ENCODE measurements around the gene PNKD.

The PNKD gene

DNA sequence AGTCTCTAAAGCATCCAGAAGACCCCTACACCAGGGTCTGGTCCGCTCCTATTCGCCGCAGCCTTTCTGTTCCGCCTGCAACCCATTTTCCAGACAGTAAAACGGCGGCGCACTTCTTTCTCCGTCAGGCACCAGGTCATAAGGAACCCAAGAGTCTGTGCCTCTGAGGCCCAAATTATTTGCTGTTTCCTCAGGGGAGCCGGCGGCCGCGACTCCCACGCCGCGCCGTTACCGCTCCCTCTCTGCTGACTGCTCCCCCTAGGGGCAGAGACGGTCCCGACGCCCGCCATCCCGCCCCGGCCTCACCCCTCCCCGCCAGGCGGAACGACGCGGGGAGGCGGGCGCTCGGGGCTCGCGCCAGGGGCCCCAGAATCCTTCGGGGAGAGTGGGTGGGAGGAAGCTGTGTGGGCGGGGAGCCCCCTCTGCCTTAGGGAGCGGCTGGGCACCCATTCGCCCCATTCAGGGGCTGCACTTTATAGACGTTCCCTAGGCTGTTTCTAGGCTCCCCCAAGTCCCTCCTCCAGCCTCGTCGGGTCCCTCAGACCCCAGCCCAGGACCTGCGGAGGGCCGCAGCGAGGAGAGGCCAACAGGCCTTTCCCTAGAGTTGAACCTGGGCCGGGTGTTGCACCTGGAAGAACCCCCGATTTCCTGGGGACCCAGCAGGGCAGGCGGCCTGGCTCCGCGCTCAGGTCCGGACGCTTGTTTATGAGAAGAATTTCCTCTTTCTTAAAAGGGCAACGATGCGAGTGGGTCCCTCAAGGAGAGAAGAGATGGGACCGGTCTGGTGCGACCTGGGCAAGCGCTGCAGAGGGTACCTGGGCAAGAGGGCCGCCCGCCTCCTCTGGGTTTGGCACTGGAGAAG, 125.7 kb downstream of the PNKD start:
- peak; percentile 87 for DNase-seq (ENCODE audit: low read depth in 2 of 2)
